ENCODE results near the gene GPR183.

Gene GPR183

DNA sequence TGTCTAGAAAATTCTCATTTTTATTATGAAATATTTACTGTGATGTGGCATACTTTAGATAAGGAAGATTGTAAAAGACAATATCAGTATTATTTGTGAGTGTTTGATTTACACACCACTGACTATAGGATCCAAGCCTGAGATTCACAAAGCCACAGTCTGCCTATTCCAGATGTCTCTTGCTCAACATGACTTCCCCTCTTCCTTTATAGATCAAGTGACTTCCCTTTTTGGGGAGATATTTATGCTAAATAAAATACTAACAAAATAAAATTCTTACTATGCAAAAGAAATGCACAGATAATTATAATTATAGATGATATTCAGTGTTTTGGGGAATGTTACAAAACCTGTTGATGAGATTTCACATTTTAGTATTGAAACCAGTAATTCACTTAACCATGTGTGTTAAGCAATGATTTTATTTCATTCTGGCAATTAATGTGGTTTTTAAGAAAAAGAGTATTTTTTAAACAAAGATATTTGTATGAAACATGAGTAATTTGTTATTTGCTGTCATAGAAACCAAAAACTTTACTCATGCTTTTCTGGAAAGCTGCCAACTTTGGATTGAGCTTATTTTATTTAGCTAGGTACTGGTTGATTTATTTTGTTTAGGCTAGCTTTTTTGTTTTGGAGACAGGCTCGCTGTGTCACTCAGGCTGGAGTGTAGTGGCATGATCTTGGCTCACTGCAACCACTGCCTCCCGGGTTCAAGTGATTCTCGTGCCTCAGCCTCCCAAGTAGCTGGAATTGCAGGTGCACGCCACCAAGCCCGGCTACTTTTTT lies 13.7 kb upstream of the GPR183 start:
- TF ChIP-seq RAD21 (IDR thresholded peaks at IDR 0.05; ENCODE audit: low read depth) (no peak), TAF1 (IDR thresholded peaks at IDR 0.05; ENCODE audit: low read depth) (no peak), CEBPB (IDR thresholded peaks at IDR 0.05) (no peak), EP300 (IDR thresholded peaks at IDR 0.05; ENCODE audit: borderline replicate concordance) (no peak), FOXM1 (IDR thresholded peaks at IDR 0.05; ENCODE audit: borderline replicate concordance, low read depth) (no peak), TEAD4 (IDR thresholded peaks at IDR 0.05) (no peak), TCF12 (IDR thresholded peaks at IDR 0.05; ENCODE audit: low read depth) (no peak), USF1 (IDR thresholded peaks at IDR 0.05) (no peak), CREB1 (IDR thresholded peaks at IDR 0.05; ENCODE audit: low read depth) (no peak), EGR1 (IDR thresholded peaks at IDR 0.05) (no peak), ZBTB7A (IDR thresholded peaks at IDR 0.05; ENCODE audit: low read depth) (no peak), YY1 (IDR thresholded peaks at IDR 0.05; ENCODE audit: low read depth) (no peak), NFIC (IDR thresholded peaks at IDR 0.05) (no peak)
- TF ChIP-seq, protein P1, sequence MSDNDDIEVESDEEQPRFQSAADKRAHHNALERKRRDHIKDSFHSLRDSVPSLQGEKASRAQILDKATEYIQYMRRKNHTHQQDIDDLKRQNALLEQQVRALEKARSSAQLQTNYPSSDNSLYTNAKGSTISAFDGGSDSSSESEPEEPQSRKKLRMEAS (IDR thresholded peaks at IDR 0.05) = no peak
- TF ChIP-seq, protein P2, sequence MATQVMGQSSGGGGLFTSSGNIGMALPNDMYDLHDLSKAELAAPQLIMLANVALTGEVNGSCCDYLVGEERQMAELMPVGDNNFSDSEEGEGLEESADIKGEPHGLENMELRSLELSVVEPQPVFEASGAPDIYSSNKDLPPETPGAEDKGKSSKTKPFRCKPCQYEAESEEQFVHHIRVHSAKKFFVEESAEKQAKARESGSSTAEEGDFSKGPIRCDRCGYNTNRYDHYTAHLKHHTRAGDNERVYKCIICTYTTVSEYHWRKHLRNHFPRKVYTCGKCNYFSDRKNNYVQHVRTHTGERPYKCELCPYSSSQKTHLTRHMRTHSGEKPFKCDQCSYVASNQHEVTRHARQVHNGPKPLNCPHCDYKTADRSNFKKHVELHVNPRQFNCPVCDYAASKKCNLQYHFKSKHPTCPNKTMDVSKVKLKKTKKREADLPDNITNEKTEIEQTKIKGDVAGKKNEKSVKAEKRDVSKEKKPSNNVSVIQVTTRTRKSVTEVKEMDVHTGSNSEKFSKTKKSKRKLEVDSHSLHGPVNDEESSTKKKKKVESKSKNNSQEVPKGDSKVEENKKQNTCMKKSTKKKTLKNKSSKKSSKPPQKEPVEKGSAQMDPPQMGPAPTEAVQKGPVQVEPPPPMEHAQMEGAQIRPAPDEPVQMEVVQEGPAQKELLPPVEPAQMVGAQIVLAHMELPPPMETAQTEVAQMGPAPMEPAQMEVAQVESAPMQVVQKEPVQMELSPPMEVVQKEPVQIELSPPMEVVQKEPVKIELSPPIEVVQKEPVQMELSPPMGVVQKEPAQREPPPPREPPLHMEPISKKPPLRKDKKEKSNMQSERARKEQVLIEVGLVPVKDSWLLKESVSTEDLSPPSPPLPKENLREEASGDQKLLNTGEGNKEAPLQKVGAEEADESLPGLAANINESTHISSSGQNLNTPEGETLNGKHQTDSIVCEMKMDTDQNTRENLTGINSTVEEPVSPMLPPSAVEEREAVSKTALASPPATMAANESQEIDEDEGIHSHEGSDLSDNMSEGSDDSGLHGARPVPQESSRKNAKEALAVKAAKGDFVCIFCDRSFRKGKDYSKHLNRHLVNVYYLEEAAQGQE (IDR thresholded peaks at IDR 0.05; ENCODE audit: low read depth) = no peak

DNA sequence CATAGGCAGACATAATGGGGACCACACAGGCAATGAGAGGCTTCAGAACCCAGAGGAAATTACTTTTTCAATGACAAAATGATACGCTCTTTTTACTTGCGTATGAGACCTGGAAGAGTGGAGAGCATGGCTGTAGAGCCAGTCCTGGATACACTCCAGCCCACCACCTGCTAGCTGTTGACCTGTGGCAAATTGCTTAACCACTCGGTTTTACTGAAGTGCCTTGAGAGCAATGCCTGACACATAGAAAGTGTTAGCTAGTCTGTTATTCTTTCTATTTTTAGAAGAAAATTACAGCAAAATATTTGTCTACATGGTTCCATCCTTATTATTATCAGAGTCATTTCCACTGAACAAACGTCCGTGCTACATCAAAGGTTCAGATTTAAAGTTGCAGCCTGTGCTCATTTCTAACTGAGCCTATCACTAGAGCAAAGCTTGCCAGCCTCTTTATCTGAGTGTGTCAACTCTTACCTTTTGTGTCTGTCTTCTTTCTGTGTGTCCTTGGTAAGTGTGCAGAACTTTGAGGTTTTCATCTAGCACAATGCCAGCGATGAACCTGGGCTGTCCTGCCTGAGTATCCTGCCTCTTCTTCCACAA lies 9.6 kb upstream of the GPR183 start:
- no peak for TF ChIP-seq TAF1 (IDR thresholded peaks at IDR 0.05; ENCODE audit: low read depth)
- no peak for TF ChIP-seq TCF12 (IDR thresholded peaks at IDR 0.05; ENCODE audit: low read depth)
- TF ChIP-seq RAD21 (IDR thresholded peaks at IDR 0.05; ENCODE audit: low read depth) = no peak
- no peak for TF ChIP-seq FOXM1 (IDR thresholded peaks at IDR 0.05; ENCODE audit: borderline replicate concordance, low read depth)
- no peak for TF ChIP-seq YY1 (IDR thresholded peaks at IDR 0.05; ENCODE audit: low read depth)
- TF ChIP-seq, protein P1 (IDR thresholded peaks at IDR 0.05) = no peak
- no peak for TF ChIP-seq EP300 (IDR thresholded peaks at IDR 0.05; ENCODE audit: borderline replicate concordance)
- no peak for TF ChIP-seq TEAD4 (IDR thresholded peaks at IDR 0.05)
- TF ChIP-seq NFIC (IDR thresholded peaks at IDR 0.05) = no peak

DNA sequence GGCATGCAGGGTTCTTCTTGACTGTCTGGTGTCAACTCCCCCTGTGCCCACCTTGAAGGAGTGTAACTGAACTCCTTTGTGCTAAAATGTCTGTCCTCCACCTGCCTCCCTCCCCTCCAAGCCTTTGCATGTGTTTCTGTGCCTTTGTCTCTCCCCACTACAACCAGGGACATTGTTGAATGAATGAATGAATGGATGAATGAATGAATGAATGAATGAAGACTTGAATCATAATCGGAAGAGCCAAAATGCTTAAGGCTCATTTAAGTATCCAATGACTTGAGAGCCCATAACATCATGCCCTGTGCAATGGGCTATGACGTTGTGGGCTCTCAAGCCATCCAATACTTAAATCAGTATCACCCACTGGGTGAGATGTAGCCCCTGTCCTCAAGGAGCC lies 9.0 kb upstream of the GPR183 start:
- TF ChIP-seq YY1 (IDR thresholded peaks at IDR 0.05; ENCODE audit: low read depth) (no peak), ZBTB7A (IDR thresholded peaks at IDR 0.05; ENCODE audit: low read depth) (no peak), EGR1 (IDR thresholded peaks at IDR 0.05) (no peak), TEAD4 (IDR thresholded peaks at IDR 0.05) (no peak), CEBPB (IDR thresholded peaks at IDR 0.05) (no peak), RAD21 (IDR thresholded peaks at IDR 0.05; ENCODE audit: low read depth) (no peak), CREB1 (IDR thresholded peaks at IDR 0.05; ENCODE audit: low read depth) (no peak), NFIC (IDR thresholded peaks at IDR 0.05) (no peak), EP300 (IDR thresholded peaks at IDR 0.05; ENCODE audit: borderline replicate concordance) (no peak), FOXM1 (IDR thresholded peaks at IDR 0.05; ENCODE audit: borderline replicate concordance, low read depth) (no peak), TCF12 (IDR thresholded peaks at IDR 0.05; ENCODE audit: low read depth) (no peak), USF1 (IDR thresholded peaks at IDR 0.05) (no peak)

DNA sequence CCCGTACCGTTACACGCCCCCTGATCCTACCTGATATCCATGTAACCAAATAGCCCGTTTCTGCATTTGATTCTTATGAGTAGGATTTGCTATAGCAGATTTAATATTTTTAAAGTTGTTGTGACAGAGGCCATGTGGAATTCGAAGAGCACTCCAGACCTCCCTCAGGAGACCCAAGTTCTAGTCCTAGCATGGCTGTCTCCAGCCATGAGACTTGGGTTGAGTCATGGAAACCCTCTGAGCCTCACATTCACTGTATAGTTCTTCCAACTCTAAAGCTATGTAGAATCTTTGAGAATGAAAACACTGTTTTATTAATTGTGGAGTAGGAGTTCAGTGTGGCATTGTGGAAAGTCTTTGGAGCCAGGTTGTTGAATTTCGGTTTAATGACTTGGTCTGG lies 8.0 kb upstream of the GPR183 start:
- TF ChIP-seq, protein P2 (IDR thresholded peaks at IDR 0.05; ENCODE audit: low read depth) = no peak
- TF ChIP-seq FOXM1 (IDR thresholded peaks at IDR 0.05; ENCODE audit: borderline replicate concordance, low read depth) = no peak
- no peak for TF ChIP-seq USF1 (IDR thresholded peaks at IDR 0.05)
- no peak for TF ChIP-seq EGR1 (IDR thresholded peaks at IDR 0.05)
- TF ChIP-seq CEBPB (IDR thresholded peaks at IDR 0.05) = no peak
- no peak for TF ChIP-seq EP300 (IDR thresholded peaks at IDR 0.05; ENCODE audit: borderline replicate concordance)
- no peak for TF ChIP-seq ZBTB7A (IDR thresholded peaks at IDR 0.05; ENCODE audit: low read depth)
- TF ChIP-seq YY1 (IDR thresholded peaks at IDR 0.05; ENCODE audit: low read depth) = no peak
- TF ChIP-seq RAD21 (IDR thresholded peaks at IDR 0.05; ENCODE audit: low read depth) = no peak
- no peak for TF ChIP-seq NFIC (IDR thresholded peaks at IDR 0.05)
- TF ChIP-seq, protein P1 (IDR thresholded peaks at IDR 0.05) = no peak
- no peak for TF ChIP-seq CREB1 (IDR thresholded peaks at IDR 0.05; ENCODE audit: low read depth)
- no peak for TF ChIP-seq TCF12 (IDR thresholded peaks at IDR 0.05; ENCODE audit: low read depth)
- TF ChIP-seq TAF1 (IDR thresholded peaks at IDR 0.05; ENCODE audit: low read depth) = no peak
- TF ChIP-seq TEAD4 (IDR thresholded peaks at IDR 0.05) = no peak

All from Ishikawa (cell line).